GM12878 (cell line): ENCODE results near the gene PFKFB3. TPM values are rescaled to one million over a fixed set of nuclear protein-coding genes. Genes with fewer than 3 reads are reported as not detected.

Experiments used
- BCL3 ChIP-seq: IDR thresholded peaks from 2 replicates; pipeline ENCODE4 v1.6.1; 2011; ENCODE audit warnings: borderline replicate concordance, low read depth, mild to moderate bottlenecking, moderate library complexity, low read length; ENCODE audit not compliant: insufficient read depth, poor library complexity, severe bottlenecking
- CREM ChIP-seq: IDR thresholded peaks from 2 replicates; pipeline ENCODE4 v1.6.1; 2014; ENCODE audit warnings: antibody characterized with exemption, low read depth
- ELK1 ChIP-seq: IDR thresholded peaks from 2 replicates; pipeline ENCODE4 v1.6.1; 2012; ENCODE audit warnings: low read depth, low read length, improper control_type of control experiment
- ETV6 ChIP-seq, 2 experiments: fragments of 450-650 bp in 1 of 2; IDR thresholded peaks in 1 of 2; conservative IDR thresholded peaks in 1 of 2; 2 replicates each; pipeline ENCODE4 v1.6.1; 2014; ENCODE audit warnings: antibody characterized with exemption in 1 of 2, borderline replicate concordance in 1 of 2, low read depth in 1 of 2, mild to moderate bottlenecking in 1 of 2, moderate library complexity in 1 of 2
- GABPA ChIP-seq: IDR thresholded peaks from 2 replicates; pipeline ENCODE4 v1.6.1; 2014; ENCODE audit warnings: antibody characterized with exemption, low read depth, mild to moderate bottlenecking, inconsistent platforms
- MAX ChIP-seq: IDR thresholded peaks from 2 replicates; pipeline ENCODE4 v1.6.1; 2012; ENCODE audit warnings: low read depth, low read length, improper control_type of control experiment
- MXI1 ChIP-seq: fragments of 150-350 bp; IDR thresholded peaks from 2 replicates; pipeline ENCODE4 v1.6.1; 2011; ENCODE audit warnings: low read depth, mild to moderate bottlenecking, inconsistent platforms, low read length, improper control_type of control experiment
- MYC ChIP-seq: IDR thresholded peaks from 2 replicates; pipeline ENCODE4 v1.6.1; 2011; ENCODE audit warnings: mild to moderate bottlenecking, low read length, moderate library complexity, inconsistent platforms; ENCODE audit not compliant: insufficient read depth, insufficient replicate concordance, insufficient read length, severe bottlenecking
- NBN ChIP-seq: fragments of 450-650 bp; IDR thresholded peaks from 2 replicates; pipeline ENCODE4 v1.6.1; 2016
- NFYB ChIP-seq: IDR thresholded peaks from 2 replicates; pipeline ENCODE4 v1.6.1; 2011; ENCODE audit warnings: low read depth, mild to moderate bottlenecking, low read length, improper control_type of control experiment, moderate library complexity; ENCODE audit not compliant: insufficient read depth
- PAX5 ChIP-seq: IDR thresholded peaks from 2 replicates; pipeline ENCODE4 v1.6.1; 2011; ENCODE audit warnings: low read depth, low read length, borderline replicate concordance
- PBX3 ChIP-seq: IDR thresholded peaks from 2 replicates; pipeline ENCODE4 v1.6.1; 2011; ENCODE audit warnings: mild to moderate bottlenecking, low read depth, low read length, moderate library complexity; ENCODE audit not compliant: insufficient replicate concordance
- POLR2AphosphoS5 ChIP-seq: IDR thresholded peaks from 2 replicates; pipeline ENCODE4 v1.6.1; 2011; ENCODE audit warnings: mild to moderate bottlenecking, low read length, inconsistent platforms
- POU2F2 ChIP-seq: IDR thresholded peaks from 3 replicates; pipeline ENCODE4 v1.6.1; 2011; ENCODE audit warnings: low read depth, mild to moderate bottlenecking, low read length, borderline replicate concordance
- RAD21 ChIP-seq: IDR thresholded peaks from 2 replicates; pipeline ENCODE4 v1.6.1; 2011; ENCODE audit warnings: mild to moderate bottlenecking, low read depth, low read length, moderate library complexity; ENCODE audit not compliant: insufficient read depth
- RCOR1 ChIP-seq: conservative IDR thresholded peaks from 2 replicates; pipeline ENCODE4 v1.6.1; 2012; ENCODE audit warnings: low read depth, low read length, improper control_type of control experiment
- SMARCA5 ChIP-seq: fragments of 450-650 bp; IDR thresholded peaks from 2 replicates; pipeline ENCODE4 v1.6.1; 2017; ENCODE audit warnings: mild to moderate bottlenecking
- SMC3 ChIP-seq: IDR thresholded peaks from 2 replicates; pipeline ENCODE4 v1.6.1; 2011; ENCODE audit warnings: low read length, improper control_type of control experiment, borderline replicate concordance
- SPI1 ChIP-seq: IDR thresholded peaks from 2 replicates; pipeline ENCODE4 v1.6.1; 2011; ENCODE audit warnings: low read depth, mild to moderate bottlenecking, low read length, moderate library complexity, borderline replicate concordance; ENCODE audit not compliant: insufficient read depth
- STAT3 ChIP-seq: IDR thresholded peaks from 2 replicates; pipeline ENCODE4 v1.6.1; 2011; ENCODE audit warnings: low read depth, low read length, improper control_type of control experiment
- TARDBP ChIP-seq: IDR thresholded peaks from 2 replicates; pipeline ENCODE4 v1.6.1; 2016; ENCODE audit warnings: borderline replicate concordance
- YY1 ChIP-seq: IDR thresholded peaks from 2 replicates; pipeline ENCODE4 v1.6.1; 2011; ENCODE audit warnings: low read depth, mild to moderate bottlenecking, low read length
- ZNF687 ChIP-seq: fragments of 450-650 bp; IDR thresholded peaks from 2 replicates; pipeline ENCODE4 v1.6.1; 2017; ENCODE audit warnings: mild to moderate bottlenecking, moderate library complexity
- ZZZ3 ChIP-seq: IDR thresholded peaks from 2 replicates; pipeline ENCODE4 v1.6.1; 2011; ENCODE audit warnings: low read depth; ENCODE audit not compliant: control insufficient read depth, insufficient read length
- polyA plus RNA-seq, 11 experiments: library from polyadenylated mRNA; depleted of rRNA in 4 of 11; unstranded in 6 of 11; stranded (reverse) in 5 of 11; fragments of >200 nt; fragmentation: Nextera tagmentation in 4 of 11; fragmentation: Illumina TruSeq in 1 of 11; extraction: Ambion mirVana in 4 of 11; extraction: Trizol in 1 of 11; gene quantifications; 1 replicate in 1 of 11; 2 replicates in 10 of 11; pipeline versions ENCODE4 v1.2.1 to v1.2.3, GENCODE V29; 2011 to 2016; ENCODE audit warnings: inconsistent platforms in 2 of 11, missing spikeins in 2 of 11, low read depth in 1 of 11
- total RNA-seq, 4 experiments: library from RNA; depleted of rRNA in 3 of 4; stranded (reverse); fragments of >200 nt in 3 of 4; fragmentation: Illumina TruSeq in 1 of 4; extraction: Trizol in 1 of 4; gene quantifications; 2 replicates each; pipeline versions ENCODE4 v1.2.1 to v1.2.3, GENCODE V29; 2013 to 2021

Gene PFKFB3
- total and polyA plus RNA-seq, 10 of the 15 experiments (the other 5 are each of a cell fraction or from before 2014, with no cell fraction given) = 1.6 to 46.7 (median 13.7) TPM

GRCh38 chr10:6254201-6254600, 51.5 kb downstream of the PFKFB3 start (continued):
- TF ChIP-seq MAX (no peak), STAT3 (no peak), POLR2AphosphoS5 (no peak), SMC3 (no peak), MYC (no peak), RCOR1 (no peak), NBN (0 out of 2 replicates have a peak, but pooled peaks have one; percentile 26), POU2F2 (no peak), YY1 (no peak), PAX5 (no peak), BCL3 (no peak), ZNF687 (no peak), SMARCA5 (no peak), CREM (0 out of 2 replicates have a peak, but pooled peaks have one; percentile 17), SPI1 (0 out of 2 replicates have a peak, but pooled peaks have one; percentile 7), PBX3 (no peak), ETV6 (conservative IDR thresholded peaks at IDR 0.05 in 1 of 2, IDR thresholded peaks at IDR 0.05 in 1 of 2; ENCODE audit: borderline replicate concordance in 1 of 2, low read depth in 1 of 2) (no peak; a peak in 1 of 4 replicates), ZZZ3 (no peak), GABPA (no peak), MXI1 (no peak), NFYB (no peak), TARDBP (no peak), ELK1 (no peak), RAD21 (no peak)
